C1 segment of cervical spinal cord (tissue), 14 donors: ENCODE measurements around the gene CLSTN2.

Experiments used
- DNase-seq, 14 donors: peaks; one replicate each; lab custom pipeline; 2025; lab: John Stamatoyannopoulos, UW

CLSTN2 gene

DNA sequence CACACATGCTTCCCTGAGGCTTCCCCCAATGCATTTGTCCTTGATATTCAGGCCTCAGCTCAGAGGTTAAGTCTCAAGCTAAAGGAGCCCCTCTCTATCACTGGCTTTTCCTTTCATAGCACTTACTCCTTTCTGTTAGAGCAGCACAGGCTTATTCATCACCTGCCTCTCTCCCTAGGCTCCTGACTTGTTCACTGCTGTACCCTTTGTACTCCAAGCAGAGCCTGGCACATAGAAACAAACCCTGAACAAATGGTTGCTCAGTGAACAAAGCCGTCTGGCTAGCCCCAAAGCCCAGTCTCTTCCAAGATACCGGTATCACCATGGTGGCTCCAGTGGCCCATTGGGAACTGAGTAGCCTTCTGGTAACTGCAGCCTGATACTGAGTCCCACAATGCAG lies 511.7 kb downstream of the CLSTN2 start:
- peak in 5 of 14 donors; percentile 2 to 14 (median 11) for DNase-seq

DNA sequence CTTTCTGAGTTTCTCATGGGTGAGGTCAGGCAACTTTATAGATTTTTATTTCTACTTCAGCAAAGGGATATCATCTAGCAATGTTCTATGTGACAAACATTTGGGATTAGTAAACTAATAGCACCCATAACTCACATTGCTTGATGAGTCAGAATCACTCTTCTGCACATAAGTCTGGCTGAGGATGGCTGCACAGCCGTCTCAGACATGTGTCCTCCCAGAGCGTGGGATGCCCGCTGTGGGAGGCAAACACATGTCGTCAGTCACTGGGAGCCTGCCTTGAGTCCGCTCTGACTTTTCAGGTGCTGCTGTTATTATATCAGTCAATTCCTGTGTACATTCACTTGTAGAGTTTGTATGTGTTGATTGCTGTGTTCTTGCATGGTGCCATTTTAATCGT lies 512.2 kb downstream of the CLSTN2 start:
- no peak for DNase-seq

DNA sequence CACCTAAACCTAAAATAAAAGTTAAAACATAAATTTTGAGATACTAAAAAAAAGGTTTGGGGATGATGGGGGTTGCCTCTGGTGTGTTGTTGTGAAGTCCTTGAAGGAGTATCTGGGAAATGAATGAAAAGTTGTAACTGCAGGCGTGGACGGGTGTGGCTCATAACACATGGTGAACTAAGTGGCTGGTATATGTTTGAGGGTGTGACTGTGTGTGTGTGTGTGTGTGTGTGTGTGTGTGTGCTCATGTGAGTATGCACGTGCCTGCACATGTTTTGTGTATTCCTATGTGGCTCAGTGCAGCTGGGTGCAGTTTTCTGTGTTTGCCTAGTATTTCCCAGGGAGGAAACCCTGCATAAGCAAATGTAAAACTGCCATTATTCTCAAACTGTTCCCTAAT lies 513.0 kb downstream of the CLSTN2 start:
- DNase-seq: no peak

DNA sequence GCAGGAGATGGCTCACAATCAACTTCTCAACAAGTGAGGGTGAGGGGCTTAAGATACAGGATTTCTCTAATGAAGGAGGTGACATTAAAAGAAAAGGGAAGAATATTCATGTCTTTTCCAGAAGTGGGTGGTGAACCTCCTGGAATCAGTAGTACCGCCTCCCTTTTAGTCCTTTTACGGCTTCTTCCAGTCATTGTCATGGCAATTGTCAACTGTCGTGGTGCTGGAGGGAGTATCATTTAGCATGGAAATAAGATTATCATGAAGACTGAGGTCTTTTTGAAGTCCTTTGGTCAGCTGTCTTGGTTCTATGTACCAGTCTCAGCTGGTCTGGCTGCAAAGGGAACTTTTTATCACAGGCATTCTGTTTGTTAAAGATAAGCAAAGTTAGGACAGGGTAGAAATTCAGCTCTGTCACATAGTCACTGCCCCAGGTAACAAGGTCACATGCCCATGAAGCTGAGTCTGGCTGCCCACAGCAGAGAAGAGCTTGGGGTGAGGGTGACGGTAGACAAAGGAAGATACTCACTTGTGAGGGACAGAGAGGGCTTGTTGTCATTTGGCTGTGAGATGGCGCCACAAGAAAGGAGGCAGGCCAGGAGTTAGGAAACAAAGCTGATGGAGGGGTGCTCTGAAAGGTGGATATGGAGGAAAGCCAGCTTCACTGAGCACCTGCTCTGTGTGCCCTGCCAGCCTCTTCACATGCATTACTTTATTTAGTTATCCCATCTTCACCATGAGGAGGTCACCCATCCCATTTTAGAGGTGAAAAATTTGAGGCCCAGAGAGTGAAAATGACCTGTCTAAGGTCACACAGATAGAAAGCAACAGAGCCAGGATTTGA lies 514.6 kb downstream of the CLSTN2 start:
- no peak for DNase-seq

DNA sequence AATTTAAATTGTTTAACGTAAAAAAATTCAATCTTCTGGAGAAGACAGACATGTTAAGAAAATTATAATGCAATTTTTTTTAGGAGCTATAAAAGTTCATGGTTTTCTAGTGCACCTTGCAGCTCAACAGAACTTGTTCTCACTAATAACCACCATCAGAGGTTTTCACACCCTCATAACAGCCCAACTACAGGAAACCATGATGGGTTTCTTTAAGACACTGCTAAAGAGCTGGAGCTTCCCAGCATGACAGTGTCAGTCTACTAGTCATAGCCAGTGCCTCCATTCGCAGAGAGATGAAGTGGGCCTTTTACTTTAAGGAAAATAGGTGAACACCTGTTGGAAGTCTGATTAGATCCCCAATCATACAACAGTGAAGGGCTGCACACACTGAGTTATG lies 518.8 kb downstream of the CLSTN2 start:
- DNase-seq: no peak

DNA sequence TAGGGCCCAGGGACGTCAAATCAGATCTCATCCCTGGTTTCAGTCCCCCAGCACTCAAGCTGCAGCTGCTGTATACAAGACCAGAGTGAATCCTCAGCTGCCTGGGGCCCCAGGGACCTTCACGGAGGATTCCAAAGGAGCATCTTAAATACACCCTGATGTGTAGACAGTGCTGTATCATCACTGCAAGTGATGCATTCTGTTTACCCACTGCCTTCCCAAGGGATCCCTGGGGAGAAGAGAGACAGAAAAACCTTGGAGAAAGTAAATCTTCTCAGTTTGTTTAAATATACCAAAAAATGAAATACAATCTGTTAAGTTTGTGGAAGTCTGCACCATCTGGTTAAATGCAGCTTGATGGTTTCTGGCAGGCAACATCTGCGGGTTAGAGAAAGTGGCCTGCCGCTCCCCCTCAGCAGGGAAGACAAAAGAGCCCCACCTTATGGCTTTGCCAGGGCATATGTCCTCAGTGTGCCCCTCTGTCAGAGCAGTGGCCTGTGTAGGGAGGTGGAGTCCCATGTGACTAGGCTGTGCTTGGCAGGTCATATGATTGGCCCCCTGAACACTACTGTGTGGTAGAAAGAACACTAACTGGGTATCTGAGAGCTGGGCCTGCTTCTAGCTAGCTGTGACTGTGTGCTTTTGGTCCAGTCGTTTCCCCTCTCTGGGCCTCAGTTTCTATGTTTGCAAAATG lies 520.7 kb downstream of the CLSTN2 start:
- no peak for DNase-seq

DNA sequence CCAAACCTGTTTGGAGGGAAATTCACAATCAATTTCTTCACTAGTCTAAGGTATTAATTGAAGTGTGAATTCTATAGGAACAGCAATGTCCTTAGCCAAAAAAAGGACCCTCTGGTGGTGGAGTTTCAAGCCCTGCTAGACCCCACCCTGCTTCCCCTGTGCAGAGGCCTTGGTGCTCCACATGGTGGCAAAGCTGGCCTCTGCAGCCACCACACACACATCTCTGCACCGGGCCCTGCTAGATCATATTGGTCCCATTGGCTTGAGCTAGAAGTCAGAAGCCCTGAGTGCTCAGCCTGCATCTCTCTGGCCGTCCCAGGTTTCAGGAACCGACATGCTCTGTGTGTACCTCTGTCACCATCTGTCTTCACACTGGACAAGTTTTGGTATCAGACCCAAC lies 522.0 kb downstream of the CLSTN2 start:
- DNase-seq: no peak

DNA sequence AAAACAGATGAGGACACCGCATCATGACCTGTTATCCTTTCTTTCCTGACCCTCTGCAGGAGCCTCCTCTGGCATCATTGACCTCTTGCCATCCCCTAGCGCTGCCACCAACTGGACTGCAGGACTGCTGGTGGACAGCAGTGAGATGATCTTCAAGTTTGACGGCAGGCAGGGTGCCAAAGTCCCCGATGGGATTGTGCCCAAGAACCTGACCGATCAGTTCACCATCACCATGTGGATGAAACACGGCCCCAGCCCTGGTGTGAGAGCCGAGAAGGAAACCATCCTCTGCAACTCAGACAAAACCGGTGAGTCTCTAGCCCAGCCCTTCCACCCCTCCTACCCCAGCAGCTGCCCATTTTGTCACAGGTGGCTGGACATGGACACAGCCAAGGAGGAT lies 524.5 kb downstream of the CLSTN2 start:
- DNase-seq: no peak

DNA sequence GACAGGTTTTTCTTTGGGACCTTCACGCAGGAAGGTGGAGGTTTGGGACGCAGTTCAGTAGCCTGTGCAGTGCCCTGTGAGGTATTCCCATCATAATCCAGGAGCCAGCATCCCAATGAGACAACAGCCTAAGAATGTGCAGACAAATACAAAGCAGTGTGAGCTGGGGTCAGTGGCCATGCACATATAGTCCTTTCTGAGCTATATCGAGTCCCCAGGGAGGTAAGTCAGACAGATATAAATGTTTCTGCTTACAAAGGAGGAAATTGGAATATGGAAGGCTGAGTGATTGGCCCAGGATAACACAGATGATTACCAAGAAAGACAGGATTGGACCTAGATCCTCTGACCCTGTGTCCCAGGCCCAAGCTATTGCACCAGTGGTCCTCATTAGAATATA lies 526.3 kb downstream of the CLSTN2 start:
- no peak for DNase-seq

DNA sequence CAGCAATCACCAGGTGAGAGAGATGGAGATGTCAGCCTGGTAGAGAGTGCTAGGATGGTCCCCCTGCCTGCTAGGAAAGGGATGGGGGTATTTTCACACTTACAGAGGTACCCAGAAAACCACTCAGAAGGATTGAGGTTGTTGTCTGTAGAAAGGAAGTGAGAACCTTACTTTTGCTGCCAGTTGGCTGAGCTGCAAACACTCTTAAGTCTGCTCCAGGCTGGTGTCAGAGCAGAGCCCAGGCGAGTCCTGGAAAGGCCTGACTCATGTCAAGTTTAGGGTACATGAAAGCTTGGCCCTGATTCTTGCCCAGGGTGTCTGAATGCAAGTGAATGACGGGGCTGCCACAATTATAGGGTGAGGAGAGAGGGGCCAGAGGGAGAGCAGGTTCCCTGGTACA lies 528.4 kb downstream of the CLSTN2 start:
- DNase-seq: no peak

DNA sequence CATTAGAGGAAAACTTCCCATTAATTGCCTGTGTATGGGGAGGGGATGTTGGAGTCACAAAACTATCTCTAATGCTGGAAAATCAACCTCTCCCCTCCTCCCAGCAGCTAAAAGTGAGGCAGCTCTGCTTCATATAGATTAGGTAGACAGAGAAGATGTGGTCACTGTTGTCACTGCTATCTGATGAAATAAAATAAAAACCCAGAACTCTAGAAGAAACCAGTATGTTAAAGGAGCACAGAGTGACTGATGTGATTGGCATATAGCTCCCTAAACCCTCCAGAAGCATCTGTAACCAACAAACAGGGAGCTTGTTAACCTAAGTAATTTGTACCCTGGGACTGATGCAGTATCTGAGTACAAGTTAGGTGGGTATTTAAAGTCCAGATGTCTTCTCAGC lies 531.0 kb downstream of the CLSTN2 start:
- no peak for DNase-seq

DNA sequence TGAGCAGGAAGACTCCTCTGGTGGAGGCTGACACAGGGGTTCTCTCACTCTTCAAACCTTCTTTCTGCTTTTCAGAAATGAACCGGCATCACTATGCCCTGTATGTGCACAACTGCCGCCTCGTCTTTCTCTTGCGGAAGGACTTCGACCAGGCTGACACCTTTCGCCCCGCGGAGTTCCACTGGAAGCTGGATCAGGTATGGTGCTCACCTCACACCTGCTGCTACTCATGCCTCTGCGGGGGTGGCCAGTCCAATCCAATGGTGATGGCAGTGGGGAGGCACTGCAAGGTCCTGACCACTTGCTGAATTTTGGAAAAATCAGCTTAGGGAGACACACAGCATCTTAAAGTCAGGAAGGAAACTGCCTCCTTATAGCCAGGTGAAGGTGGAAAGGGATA lies 531.5 kb downstream of the CLSTN2 start:
- DNase-seq: no peak

DNA sequence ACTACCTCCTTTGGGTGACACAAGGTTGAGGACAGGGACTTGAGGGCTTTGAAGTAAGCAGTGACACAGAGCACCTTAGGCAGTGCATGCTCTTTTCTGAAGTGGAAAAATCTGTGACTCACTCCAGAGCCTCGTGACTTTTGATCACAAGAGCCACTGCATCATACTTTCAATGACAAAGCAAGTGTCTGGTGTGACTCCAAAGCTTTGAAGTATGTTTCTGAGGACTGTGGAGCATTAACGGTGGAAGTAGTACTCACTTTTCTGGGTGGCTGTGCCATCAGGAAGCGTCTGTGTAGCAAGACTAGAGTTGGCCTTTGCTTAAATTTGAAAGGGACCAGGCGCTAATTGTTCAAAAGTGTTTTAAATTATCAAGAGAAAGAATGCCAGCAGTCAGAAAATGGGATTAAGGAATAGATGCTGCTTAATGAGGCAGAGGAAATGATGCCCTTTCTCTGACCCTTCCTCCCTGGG lies 532.2 kb downstream of the CLSTN2 start:
- DNase-seq: no peak

DNA sequence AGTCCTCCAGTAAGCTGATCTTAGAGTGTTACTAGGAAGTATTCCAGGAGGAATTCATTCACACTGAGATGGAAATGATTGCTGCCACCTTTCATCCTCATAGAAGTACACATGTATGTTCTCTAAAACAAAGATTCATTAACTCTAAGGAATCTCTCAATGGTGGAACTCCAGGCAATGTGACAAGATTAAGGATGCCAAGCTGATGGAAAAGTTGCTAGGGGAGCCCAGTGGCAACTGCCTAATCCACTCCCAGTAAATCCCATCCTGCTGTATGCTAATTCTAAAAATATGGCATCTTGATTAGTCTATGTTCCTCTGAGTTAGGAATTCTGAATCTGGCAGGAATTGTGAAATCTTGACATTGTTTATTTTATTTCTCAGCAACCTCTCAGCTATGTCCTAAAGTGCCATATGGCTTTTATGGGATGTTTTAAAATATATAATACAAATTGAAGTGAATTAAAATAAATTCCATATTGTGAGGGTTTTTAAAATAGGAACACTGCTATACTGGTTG lies 532.9 kb downstream of the CLSTN2 start:
- no peak for DNase-seq

DNA sequence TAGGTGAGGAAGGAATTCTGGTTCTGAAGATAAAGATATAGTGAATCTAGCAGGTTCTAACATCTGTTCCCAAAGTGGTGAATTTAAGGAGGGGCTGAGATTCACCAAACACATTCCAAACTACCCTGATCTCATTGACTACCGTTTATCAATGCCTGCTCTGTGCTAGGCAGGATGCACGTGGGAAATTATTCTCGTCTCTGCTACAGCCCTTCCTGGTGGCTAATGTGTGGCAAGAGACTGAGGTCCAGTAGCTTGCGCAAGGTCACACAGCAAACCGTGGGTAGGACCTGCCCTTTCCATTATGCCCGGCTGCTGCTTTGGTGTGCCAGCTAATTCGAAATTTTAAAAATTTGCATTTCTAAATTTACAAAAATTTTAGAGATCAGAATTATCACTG lies 533.4 kb downstream of the CLSTN2 start:
- DNase-seq: no peak

DNA sequence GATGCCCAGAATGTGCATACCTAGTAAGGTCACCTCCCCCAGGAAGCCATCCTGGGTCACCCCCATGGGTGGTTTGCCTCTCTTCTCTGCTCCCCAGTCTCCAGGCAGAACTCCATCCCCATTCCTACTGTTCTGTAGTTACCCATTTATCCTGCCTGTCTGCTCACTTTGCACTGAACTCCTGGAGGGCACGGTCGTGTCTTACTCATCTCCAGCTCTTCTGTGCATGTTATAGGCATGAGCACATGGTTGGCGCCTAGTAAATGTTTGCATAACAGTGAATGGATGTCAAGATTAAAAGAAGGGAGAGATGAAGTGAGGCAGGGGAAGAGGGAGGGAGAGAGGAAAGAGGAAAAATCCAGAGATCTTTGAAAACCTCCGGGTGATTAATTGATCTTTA lies 534.5 kb downstream of the CLSTN2 start:
- no peak for DNase-seq

DNA sequence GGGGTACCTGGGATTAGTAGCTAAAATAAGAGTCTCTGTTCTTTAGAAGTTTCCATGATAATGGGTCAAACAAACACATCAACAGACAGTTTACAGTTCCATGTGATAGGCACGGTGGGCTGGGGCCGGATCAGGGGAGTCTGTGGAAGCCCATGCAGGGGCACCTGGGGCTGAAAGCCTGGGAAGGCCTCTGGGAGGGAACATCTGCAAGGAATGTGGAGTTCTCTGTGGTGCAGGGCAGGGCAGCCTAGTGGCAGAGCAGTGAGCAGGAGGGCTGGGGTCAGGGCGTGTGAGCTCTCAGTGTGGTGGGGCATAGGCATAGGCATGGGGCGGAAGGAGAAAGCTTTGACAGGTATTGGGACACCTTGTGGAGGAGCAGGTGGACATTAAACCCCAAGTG lies 535.2 kb downstream of the CLSTN2 start:
- DNase-seq: no peak

DNA sequence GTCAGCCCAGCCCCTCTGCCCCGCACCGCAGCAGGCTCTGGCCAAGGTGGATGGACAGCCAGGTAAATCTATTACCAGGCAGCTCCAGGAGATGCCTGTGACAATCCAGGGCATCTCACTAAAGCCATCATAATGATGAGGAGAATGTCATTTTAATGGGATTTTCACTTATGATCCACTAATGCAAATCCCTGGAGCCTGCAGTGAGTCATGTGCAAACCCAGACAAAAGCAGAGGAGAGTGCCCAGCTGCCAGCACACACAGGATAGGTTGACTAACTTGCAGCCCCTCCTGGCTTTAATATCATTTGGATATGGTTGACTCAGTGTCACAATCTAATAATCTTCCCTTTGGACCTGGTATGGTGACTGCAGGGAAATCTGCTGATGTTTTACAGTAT lies 536.0 kb downstream of the CLSTN2 start:
- DNase-seq: no peak

DNA sequence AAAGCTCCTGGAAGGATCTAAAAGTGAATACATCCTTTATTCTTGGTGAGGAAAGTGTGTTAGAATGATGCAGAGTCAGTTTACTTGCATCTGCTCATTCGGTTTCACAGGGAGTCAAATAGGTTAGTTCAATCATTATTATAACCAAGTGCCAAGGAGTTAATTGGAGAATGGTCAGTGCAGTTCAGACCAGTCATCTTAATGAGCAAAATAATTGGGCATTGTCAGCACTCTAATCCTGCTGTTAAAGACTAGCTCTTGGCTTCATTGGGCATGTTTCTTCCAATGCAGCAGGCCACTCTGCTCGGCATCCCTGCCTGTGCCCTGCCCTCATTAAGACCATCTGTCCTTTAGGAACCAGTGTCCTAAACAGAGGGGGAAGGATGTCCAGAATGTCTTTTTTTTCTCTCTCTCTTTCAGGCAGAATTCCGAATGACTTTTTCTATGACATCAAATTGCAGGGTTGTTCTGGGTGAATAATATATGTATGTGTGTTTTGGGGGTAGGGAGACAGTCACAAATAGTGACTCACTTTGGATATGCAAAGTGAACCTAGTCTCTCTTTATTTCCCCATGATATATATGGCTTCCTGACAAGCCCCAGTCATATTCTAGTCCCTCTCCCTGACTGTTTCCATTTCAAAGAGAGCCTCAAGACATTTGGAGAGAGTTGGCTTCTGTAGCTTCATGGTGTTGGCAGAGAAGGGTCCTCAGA lies 537.5 kb downstream of the CLSTN2 start:
- no peak for DNase-seq

DNA sequence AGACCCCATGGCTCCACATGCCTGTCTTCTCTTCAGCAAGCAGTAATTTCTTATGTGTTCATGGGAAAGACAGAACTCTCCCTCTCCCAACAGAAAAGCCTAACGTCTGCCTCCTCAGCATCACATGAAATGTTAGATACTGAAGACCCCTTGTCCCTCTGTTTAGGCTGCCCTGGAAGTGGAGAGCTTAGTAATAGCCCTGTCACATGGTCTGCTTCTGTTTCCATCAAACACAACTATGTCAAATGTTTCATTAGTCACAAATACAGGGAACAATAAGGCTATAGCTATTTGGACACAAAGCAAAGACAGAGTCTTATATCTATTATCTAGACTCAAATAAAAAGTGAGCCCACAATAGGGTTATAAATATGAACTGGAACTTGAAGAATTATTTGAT lies 552.6 kb downstream of the CLSTN2 start:
- DNase-seq: no peak

DNA sequence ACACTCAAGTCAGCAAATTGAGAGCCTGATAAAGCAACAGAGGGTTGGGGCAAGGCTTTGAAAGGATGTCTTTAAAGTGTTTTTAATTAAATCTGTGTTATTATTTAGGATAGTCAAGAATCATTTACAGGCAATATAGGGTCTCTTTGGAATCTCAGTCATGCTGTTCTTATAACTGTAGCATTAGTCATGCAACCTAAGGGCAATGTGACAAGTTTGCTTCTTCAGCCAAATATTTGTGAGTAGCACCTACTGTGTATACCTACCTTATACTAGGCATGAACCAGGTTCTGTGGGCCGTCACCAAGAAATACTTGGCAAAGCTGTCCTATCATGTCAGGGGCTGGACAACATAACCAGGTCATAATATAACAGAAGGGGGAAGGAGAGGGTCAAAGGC lies 558.3 kb downstream of the CLSTN2 start:
- no peak for DNase-seq

DNA sequence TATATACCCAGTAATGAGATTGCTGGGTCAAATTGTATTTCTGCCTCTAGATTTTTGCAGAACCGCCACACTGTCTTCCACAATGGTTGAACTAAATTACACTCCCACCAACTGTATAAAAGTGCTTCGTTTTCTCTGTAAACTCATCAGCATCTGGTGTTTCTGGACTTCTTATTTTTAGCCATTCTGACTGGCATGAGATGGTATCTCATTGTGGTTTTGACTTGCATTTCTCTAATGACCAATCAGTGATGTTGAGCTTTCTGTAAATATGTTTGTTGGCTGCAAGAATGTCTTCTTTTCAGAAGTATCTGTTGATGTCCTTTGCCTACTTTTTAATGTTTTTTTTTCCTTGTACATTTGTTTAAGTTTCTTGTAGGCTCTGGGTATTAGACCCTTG lies 560.0 kb downstream of the CLSTN2 start:
- DNase-seq: no peak
